Vagina (tissue), 2 donors: ENCODE measurements around the gene CSGALNACT2. TPM values are rescaled to one million over a fixed set of nuclear protein-coding genes. Genes with fewer than 3 reads are reported as not detected.

Source experiments
- DNase-seq, 2 donors: peaks; one replicate each; pipeline ENCODE4 v3.0.0-alpha.2; 2017; ENCODE audit errors: extremely low spot score in 2 of 2
- H3K27ac ChIP-seq: fragments of 200-600 bp; sonication (generic); one replicate; pipeline ENCODE4 v1.5.1; 2019
- H3K27me3 ChIP-seq: fragments of 200-600 bp; sonication (generic); one replicate; pipeline ENCODE4 v1.5.1; 2019
- H3K36me3 ChIP-seq, 2 donors: fragments of 200-600 bp; sonication (generic); one replicate each; pipeline ENCODE4 v1.5.1; 2017 to 2019
- H3K4me1 ChIP-seq: fragments of 200-600 bp; sonication (generic); one replicate; pipeline ENCODE4 v1.5.1; 2019
- H3K4me3 ChIP-seq, 2 donors: fragments of 200-600 bp; sonication (generic); 1 replicate in 1 of 2; 2 replicates in 1 of 2; pipeline ENCODE4 v1.5.1; 2016 to 2019
- H3K9me3 ChIP-seq: fragments of 200-600 bp; sonication (generic); one replicate; pipeline ENCODE4 v1.5.1; 2019
- CTCF ChIP-seq, 3 experiments: fragments of 450-650 bp in 2 of 3; fragments of 200-600 bp in 1 of 3; sonication (generic) in 1 of 3; IDR thresholded peaks; one replicate each; pipeline ENCODE4 v1.5.1; 2017 to 2019; ENCODE audit warnings: antibody characterized with exemption in 3 of 3, mild to moderate bottlenecking in 2 of 3, moderate library complexity in 2 of 3
- POLR2A ChIP-seq, 2 donors: fragments of 450-650 bp; IDR thresholded peaks; one replicate each; pipeline ENCODE4 v1.6.1; 2017; ENCODE audit warnings: antibody characterized with exemption in 2 of 2, mild to moderate bottlenecking in 2 of 2, moderate library complexity in 2 of 2
- POLR2AphosphoS5 ChIP-seq, 2 donors: sonication (generic); formaldehyde crosslinking; IDR thresholded peaks; one replicate each; pipeline ENCODE4 v1.9.0; 2017; ENCODE audit warnings: antibody characterized with exemption in 2 of 2, mild to moderate bottlenecking in 2 of 2, low read depth in 1 of 2; ENCODE audit not compliant: insufficient read depth in 1 of 2
- intact Hi-C: fragments of 100-400 bp; cut with DNase I; formaldehyde crosslinking; loops from one replicate; pipeline ENCODE4 v1.15.1; 2023
- total RNA-seq: library from RNA; depleted of rRNA; stranded (reverse); fragments of >200 nt; gene quantifications from one replicate; pipeline ENCODE4 v1.2.3, GENCODE V29; 2016

CSGALNACT2 gene
- total RNA-seq, 1 donor from 2014 or later: 21.9 TPM

- no peak for DNase-seq
- no peak overlapping the region for H3K4me3 ChIP-seq
- H3K36me3 ChIP-seq: no peaks in the 10 kb centered on the region
- H3K27me3 ChIP-seq: no peaks in the 10 kb centered on the region
- intact Hi-C loops: no loop called here
- no peak for TF ChIP-seq POLR2AphosphoS5 (IDR thresholded peaks at IDR 0.05; ENCODE audit: insufficient read depth in 1 of 2, low read depth in 1 of 2)
- TF ChIP-seq POLR2A (IDR thresholded peaks at IDR 0.05): no peak
- H3K4me1 ChIP-seq: peaks cover 24% of the 10 kb centered on the region
- peak overlapping the region; percentile 86 for H3K27ac ChIP-seq
- H3K9me3 ChIP-seq: no peaks in the 10 kb centered on the region
These were observed 26.2 kb upstream of the CSGALNACT2 start for GRCh38 chr10:43111921-43112607.

- intact Hi-C loops: no loop called here
- Histone ChIP-seq H3K9me3 (no peaks in the 10 kb centered on the region), H3K27ac (no peak overlapping the region), H3K27me3 (no peaks in the 10 kb centered on the region), H3K4me3 (no peak overlapping the region), H3K36me3 (no peaks in the 10 kb centered on the region), H3K4me1 (peaks cover 24% of the 10 kb centered on the region)
- no peak for TF ChIP-seq POLR2AphosphoS5 (IDR thresholded peaks at IDR 0.05; ENCODE audit: insufficient read depth in 1 of 2, low read depth in 1 of 2)
- no peak for TF ChIP-seq POLR2A (IDR thresholded peaks at IDR 0.05)
- TF ChIP-seq CTCF (IDR thresholded peaks at IDR 0.05): no peak
- no peak for DNase-seq
These were observed 25.7 kb upstream of the CSGALNACT2 start for GRCh38 chr10:43112608-43112961.

GRCh38 chr10:43113201-43114087, 24.8 kb upstream of the CSGALNACT2 start:
- no peak overlapping the region for H3K4me3 ChIP-seq
- H3K27me3 ChIP-seq: no peaks in the 10 kb centered on the region
- TF ChIP-seq POLR2A (IDR thresholded peaks at IDR 0.05) (no peak), POLR2AphosphoS5 (IDR thresholded peaks at IDR 0.05; ENCODE audit: insufficient read depth in 1 of 2, low read depth in 1 of 2) (no peak), CTCF (IDR thresholded peaks at IDR 0.05) (no peak)
- intact Hi-C loops: no loop called here
- DNase-seq: no peak
- no peak overlapping the region for H3K27ac ChIP-seq
- H3K9me3 ChIP-seq: no peaks in the 10 kb centered on the region
- H3K36me3 ChIP-seq: no peaks in the 10 kb centered on the region
- H3K4me1 ChIP-seq: peaks cover 24% of the 10 kb centered on the region

GRCh38 chr10:43114088-43114742, 24.0 kb upstream of the CSGALNACT2 start:
- no peak overlapping the region for H3K27ac ChIP-seq
- H3K27me3 ChIP-seq: no peaks in the 10 kb centered on the region
- DNase-seq: no peak
- no peak overlapping the region for H3K4me3 ChIP-seq
- TF ChIP-seq POLR2AphosphoS5 (IDR thresholded peaks at IDR 0.05; ENCODE audit: insufficient read depth in 1 of 2, low read depth in 1 of 2): no peak
- no peak for TF ChIP-seq POLR2A (IDR thresholded peaks at IDR 0.05)
- TF ChIP-seq CTCF (IDR thresholded peaks at IDR 0.05): no peak
- no peaks in the 10 kb centered on the region for H3K9me3 ChIP-seq
- intact Hi-C loops: no loop called here
- H3K36me3 ChIP-seq: no peaks in the 10 kb centered on the region
- H3K4me1 ChIP-seq: peaks cover 24% of the 10 kb centered on the region

- intact Hi-C loops: no loop called here
These were observed 23.3 kb upstream of the CSGALNACT2 start for GRCh38 chr10:43114743-43115611.

More at GRCh38 chr10:43114743-43115611, 23.3 kb upstream of the CSGALNACT2 start:
- peaks cover 21% of the 10 kb centered on the region for H3K4me1 ChIP-seq
- TF ChIP-seq POLR2AphosphoS5 (IDR thresholded peaks at IDR 0.05; ENCODE audit: insufficient read depth in 1 of 2, low read depth in 1 of 2) (no peak), POLR2A (IDR thresholded peaks at IDR 0.05) (no peak), CTCF (IDR thresholded peaks at IDR 0.05) (no peak)
- H3K9me3 ChIP-seq: no peaks in the 10 kb centered on the region
- no peak for DNase-seq
- no peak overlapping the region for H3K27ac ChIP-seq
- no peak overlapping the region for H3K4me3 ChIP-seq
- H3K36me3 ChIP-seq: no peaks in the 10 kb centered on the region
- H3K27me3 ChIP-seq: no peaks in the 10 kb centered on the region
